Activated CD8-positive, alpha-beta memory T cell treated with anti-CD3 and anti-CD28 coated beads for 48 hours (primary cell): Measurements from ENCODE around the gene NBPF12.
"Not testable (repeated sequence)": the region's sequence is repeated elsewhere in the genome, so short reads cannot be mapped to it uniquely, and the experiment has no call there.

Experiments
- DNase-seq, 3 experiments: peaks; one replicate each; pipeline ENCODE4 v3.0.0-alpha.2; 2020; ENCODE audit warnings: low read depth in 2 of 3, low spot score in 2 of 3

Gene NBPF12, protein sequence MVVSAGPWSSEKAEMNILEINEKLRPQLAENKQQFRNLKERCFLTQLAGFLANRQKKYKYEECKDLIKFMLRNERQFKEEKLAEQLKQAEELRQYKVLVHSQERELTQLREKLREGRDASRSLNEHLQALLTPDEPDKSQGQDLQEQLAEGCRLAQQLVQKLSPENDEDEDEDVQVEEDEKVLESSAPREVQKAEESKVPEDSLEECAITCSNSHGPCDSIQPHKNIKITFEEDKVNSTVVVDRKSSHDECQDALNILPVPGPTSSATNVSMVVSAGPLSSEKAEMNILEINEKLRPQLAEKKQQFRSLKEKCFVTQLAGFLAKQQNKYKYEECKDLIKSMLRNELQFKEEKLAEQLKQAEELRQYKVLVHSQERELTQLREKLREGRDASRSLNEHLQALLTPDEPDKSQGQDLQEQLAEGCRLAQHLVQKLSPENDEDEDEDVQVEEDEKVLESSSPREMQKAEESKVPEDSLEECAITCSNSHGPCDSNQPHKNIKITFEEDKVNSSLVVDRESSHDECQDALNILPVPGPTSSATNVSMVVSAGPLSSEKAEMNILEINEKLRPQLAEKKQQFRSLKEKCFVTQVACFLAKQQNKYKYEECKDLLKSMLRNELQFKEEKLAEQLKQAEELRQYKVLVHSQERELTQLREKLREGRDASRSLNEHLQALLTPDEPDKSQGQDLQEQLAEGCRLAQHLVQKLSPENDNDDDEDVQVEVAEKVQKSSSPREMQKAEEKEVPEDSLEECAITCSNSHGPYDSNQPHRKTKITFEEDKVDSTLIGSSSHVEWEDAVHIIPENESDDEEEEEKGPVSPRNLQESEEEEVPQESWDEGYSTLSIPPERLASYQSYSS (N-terminal part only)

DNA sequence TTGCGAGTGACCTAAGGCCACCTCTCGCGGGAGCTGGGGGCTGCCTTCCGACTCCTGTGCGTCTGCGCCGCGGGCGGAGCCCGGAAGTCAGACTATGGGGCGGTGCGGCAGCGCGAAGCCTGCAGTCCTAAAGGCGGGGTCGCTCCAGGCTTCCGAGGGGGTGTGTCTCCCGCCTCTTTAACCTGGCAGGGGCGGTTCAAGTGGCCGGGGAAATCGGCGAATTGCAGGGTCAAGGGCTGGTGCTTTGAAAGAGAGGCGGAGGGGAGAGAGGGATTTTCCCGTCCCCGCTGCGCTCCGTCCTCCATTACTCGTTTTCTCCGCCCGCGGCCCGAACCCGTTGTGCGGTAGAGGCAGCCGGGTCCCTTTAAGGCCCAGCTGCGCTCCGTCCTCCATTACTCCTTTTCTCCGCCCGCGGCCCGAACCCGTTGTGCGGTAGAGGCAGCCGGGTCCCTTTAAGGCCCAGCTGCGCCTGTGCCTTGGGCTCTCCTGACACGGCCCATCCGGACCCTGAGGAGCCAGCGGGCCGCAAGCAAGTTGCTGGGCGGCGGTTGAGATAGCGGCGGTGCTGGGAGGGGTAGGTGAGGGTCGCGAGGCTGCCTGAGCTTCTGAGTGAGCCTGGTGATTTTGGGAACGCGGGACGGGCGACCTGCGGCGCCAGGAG lies at the start of gene NBPF12:
NBPF12 (plus strand) TSS at position 83 of the 661 bp plus-strand sequence. CDS start 21,820 bp downstream, outside the sequence.
- peak; percentile 48 to 69 (median 52) for DNase-seq

DNA sequence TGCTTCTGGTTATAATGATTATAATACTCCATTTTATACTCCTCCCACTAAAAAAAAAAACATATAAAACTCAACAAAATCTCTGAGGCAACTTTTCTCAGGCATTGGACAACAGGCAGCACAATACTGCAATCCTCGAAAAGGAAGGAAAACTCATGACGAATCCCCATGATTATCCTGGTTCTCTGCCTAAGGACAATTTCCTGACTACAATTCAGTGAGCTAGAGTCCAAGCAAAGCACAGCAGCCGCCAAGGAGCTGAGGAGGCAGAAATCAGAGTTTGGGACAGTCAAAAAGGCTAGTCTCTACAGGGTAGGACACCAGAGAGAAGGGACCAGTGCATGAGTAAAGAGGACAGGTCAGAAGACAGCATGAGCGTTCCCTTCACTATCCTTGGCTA lies 46.8 kb upstream of the NBPF12 start:
- DNase-seq, result not testable (repeated sequence)

DNA sequence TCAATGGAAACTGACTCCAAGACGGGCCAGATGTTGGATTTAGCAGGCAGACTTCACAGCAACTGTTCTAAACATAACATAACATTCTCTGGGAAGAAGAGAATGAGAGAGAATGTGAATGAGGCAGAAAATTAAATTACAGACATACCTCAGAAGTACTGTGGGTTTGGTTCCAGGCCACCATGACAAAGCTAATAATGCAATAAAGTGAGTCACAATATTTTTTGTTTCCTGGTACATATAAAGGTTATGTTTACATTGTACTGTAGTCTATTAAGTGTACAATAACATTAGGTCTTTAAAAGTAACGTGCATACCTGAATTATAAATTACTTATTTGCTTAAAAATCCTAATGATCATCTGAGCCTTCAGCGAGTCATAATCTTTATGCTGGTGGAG lies 45.8 kb upstream of the NBPF12 start:
- not testable (repeated sequence) for DNase-seq

DNA sequence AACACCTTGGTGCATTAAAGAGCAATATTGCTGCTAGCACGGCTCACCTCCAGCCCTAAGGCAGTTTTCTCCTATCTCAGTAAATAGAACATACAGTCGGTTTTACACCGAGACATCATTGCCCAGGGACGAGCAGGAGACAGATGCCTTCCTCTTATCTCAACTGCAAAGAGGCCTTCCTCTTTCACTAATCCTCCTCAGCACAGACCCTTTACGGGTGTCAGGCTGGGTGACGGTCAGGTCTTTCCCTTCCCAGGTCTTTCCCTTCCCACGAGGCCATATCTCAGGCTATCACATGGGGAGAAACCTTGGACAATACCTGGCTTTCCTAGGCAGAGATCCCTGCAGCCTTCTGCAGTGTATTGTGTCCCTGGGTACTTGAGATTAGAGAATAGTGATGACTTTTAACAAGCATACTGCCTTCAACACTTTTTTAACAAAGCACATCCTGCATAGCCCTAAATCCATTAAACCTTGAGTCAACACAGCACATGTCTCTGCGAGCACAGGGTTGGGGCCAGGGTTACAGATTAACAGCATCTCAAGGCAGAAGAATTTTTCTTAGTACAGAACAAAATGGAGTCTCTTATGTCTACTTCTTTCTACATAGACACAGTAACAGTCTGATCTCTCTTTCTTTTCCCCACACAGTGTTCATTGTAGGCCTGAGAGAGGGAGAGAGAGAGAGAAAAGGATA lies 30.4 kb upstream of the NBPF12 start:
- not testable (repeated sequence) for DNase-seq

DNA sequence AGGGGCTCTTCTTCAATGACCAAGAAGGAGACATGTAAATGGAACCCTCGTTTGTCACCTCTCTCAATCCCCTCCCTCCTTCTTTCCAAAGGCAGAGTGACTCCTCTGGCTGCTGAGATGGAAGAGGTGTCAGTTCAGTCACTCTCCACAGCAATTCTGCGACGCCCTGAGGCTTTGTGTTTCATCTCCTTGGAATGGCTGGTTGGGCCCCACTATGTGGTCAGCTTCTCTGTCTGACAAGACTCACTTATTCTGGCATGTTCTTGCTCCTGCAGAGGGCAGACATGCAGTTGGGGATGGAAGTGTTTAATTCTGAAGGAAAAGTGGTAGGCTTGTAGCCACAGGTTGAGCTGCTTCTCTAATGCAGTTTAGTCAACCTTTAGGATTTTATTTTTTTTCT lies 25.1 kb upstream of the NBPF12 start:
- not testable (repeated sequence) for DNase-seq

DNA sequence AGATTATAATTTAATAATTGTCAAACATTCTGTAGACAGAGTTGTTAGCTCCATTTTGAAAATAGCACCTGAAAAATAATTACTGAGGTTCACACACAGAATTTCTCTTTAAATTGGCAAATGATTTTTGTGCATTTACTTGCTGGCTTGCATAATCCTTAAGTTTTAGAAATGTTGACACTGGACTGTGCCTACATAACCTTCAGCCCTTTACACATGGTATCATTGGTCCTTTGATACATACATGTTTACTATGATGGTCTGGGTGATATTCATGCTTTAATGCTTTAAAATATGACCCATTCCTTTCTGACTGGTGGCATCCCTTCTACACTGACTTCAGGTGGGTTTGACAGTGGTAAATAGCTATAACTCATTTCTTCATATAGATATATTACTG lies 17.3 kb upstream of the NBPF12 start:
- not testable (repeated sequence) for DNase-seq

DNA sequence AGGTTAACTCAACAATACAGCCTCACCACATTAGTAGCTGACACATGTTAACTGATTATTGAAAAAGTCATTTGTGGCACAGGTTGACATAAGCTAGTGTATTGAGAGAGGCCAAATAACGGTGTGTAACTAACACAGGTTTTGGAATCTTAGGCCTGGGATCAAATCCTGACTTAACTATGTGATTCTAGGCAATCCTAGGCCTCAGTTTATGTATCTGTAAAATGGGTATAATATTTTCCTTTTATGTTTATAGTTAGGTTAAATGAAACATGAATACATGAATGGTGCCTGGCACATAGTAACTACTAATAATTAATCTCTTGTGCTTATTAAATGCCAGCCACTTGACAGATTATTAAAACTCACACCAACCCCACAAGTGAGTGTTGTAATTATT lies 15.5 kb upstream of the NBPF12 start:
- DNase-seq, result not testable (repeated sequence)

DNA sequence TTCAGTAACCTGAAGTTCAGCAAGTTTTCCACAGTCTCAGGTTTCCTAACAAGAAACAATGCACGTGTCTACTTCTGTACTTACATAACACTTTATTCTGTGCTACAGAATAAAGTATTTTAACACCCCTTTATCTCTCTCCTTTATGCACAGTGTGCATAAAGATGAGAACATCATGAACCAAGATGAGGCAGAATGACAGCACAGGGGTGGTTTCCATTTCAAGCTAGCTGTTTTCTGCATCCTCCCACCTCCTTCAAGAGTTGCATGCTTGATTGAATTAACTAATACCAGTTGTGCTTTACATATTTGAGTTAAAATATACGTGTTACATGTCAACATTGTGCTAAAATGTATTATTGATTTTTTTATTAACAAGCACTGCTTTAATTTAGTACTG lies 14.0 kb upstream of the NBPF12 start:
- not testable (repeated sequence) for DNase-seq

DNA sequence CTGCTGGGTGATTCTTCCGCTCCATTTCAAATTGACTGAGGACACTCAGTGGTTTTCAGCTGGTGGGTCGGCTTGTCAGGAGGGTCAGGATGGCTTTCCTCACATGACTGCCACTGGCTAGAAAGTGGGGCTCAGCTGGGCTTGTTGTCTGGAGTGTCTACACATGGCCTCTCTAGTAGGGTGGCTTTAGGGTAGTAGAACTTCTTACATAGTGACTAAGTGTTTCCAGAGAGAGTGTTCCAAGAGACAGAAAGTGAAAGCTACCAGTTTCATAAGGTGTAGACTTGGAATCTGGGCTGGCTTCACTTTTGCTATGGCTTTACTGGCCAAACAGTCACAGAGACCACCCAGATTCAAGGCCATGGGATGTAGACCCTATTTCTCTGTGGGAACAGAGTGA lies 11.7 kb upstream of the NBPF12 start:
- DNase-seq, result not testable (repeated sequence)

DNA sequence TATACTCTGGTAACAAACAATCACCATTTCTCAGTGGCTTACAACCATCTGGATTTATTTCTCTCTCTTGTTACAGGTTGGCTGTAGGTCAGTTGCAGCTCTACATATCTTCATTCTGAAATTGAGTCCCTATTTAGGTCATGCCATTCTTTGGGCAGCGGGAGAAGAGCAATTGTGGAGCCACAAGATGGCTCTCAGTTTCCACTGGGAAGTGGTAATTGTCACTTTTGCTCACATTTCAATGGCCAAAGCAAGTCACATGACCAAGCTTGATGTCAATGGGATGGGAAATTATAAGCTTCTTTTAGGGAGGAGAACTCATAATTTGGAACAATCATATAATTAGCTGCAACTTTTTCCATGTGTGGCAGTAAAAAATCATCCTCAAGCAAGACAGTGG lies 7.9 kb upstream of the NBPF12 start:
- not testable (repeated sequence) for DNase-seq

DNA sequence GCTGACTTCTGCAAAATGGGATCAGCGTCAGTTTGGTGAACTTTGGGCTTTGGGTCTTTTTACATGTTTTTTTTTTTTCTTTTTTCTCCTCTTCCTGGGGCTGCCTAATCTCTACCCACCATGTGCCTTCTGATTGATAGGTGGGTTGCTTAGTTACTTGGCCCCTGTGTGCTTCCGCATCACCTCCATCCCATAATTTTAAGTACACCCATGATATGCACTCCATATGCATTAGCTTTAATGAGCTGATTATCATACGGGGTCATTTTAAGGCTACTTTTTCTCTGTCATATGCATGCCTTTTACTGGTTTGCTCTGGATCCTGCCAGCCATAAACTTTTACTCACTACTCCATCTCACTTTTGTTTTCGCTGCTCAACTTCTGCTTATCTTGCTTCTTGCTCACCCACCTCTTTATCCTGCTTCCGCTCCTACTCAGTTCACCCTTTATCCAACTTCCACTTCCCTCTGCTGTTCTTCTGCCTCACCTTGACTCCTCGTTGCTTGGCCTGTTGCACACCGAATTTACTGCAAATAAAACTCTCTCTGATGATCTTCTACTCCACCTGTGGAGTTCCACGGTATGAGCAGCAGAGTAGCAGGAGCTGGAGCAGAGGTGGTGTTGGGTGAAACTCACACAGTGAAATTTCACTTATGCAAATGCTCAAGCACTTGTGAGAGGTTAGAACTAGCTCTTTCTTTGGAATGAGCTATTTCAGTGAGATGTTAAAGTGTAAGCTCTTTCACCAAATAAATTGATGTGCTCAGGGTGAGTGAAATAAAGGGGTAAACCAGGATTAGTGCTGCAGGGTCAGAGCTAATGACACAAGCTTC lies 3.5 kb upstream of the NBPF12 start:
- not testable (repeated sequence) for DNase-seq

DNA sequence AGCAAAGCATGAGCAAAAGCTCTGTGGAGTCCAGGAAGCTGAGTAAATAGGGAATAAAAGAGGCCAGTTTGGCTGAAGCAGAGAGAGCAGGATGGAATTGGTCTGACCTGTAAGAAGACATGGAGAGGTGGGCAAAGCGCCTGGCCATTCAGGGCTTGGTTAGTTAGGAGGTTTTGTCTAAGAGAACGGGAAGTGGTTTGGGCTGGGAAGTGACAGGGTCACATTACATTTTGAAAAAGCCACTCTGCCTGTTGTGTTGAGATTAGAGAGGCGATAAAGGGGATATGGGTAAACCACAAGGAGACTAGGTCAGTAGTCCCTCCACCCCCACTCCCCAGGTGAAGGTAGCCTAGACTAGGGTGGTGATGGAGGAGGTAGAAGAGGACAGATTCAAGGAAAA lies 662 bp upstream of the NBPF12 start:
- not testable (repeated sequence) for DNase-seq

DNA sequence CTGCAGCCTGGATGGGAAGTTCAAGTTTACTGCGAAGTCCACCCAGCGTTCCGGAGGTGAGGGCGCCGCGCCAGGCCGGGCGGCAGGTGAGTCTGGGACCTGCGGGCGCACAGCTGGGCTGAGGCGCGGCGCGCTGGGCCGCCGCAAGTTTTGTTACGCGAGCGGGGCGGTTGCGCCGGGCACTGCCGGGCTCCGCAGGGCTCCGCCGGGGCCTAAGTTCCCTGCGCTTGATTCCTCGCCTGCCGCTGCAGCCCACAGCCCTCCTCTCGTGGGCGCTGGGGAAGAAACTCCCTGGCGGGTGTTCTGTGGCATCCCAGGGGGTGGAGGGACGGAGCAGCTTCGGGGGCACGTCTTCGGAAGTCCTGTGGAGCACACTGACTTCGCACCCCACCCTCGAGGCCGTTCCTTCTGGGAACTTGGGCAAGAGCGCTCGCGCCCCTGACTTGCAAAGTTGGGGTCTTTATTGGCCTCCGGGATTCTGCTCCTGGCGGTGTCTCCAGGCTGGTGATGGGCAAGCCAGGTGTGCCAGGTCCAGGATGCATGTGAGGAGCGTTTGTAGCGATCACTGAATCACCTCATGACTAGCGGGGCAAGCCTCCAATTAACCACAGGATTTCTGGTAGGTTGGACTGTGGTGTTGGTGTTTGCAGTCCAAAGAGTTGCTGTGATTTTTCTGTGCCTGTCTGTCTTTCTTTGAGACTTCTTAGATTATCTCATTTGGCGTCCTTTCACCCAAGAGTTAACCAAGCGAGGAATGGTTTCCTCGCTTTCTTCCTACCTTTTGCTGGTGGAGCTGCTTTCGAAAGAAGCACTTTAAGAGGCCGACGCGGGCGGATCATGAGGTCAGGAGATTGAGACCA lies 1.0 kb downstream of the NBPF12 start:
- peak in 1 of 3 experiments; percentile 13 for DNase-seq

DNA sequence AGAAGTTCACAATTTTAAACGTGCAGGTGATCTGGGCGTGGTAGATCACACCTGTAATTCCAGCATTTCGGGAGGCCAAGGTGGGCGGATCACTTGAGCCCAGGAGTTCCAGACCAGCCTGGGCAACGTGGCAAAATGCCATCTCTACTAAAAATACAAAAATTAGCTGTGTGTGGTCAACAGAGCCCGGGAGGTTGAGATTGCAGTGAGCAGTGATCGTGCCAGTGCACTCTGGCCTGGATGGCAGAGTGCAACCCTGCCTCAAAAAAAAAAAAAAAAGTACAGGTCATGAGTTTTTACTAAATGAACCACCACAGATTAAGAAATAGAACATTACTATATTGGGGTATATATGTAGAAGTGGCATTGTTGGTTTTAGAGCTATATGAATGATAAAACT lies 2.2 kb downstream of the NBPF12 start:
- DNase-seq, result not testable (repeated sequence)

DNA sequence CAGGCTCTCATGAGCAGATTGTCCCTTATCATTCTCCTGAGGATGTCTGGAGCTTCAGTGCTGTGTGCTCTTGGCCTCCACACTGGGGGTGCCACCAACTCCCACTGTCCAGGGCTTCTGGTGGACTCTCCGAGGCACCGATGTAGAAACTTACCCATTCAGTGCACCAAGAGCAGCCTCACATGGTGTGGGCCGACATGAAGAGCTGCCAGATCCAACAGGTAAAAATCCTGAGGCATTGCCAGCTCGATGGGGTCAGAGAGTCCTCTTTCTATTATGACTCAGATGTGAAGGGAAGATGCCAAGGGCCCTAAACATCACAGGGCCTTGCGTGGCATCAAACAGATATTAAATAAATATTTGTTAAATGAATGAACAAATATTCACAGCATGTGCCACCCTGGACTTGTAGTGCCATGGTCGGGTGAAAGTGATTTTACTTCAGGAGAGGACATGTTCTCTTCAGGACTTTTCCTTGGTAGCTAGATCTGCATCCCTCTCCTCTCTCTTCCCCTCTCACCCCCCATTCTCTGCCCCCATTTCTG lies 5.3 kb downstream of the NBPF12 start:
- not testable (repeated sequence) for DNase-seq

DNA sequence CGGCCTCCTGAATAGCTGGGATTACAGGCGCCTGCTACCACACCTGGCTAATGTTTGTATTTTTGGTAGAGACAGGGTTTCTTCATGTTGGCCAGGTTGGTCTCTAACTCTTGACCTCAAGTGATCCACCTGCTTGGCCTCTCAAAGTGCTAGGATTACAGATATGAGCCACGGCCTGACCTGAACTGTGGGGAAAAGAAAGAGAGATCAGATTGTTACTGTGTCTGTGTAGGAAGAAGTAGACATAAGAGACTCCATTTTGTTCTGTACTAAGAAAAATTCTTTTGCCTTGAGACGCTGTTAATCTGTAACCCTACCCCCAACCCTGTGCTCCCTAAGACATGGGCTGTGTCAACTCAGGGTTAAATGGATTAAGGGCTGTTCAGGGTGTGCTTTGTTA lies 10.0 kb downstream of the NBPF12 start:
- DNase-seq, result not testable (repeated sequence)

DNA sequence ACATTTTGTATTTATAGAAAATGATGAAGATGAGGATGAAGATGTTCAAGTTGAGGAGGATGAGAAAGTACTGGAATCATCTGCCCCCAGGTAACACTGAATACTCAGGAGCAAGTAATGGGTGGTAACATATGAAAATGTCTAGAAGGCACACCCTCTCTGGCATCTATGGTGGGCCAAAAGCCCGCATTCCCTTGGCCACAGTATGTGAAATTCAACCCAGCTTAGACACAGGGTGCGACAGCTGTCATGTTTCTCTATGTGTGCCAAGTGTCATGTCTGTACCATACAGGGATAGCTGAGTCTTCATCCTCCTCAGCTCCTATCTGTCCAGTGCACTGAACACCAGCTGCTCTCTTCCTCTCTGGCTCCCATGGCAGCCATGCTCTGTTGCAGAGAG lies 26.2 kb downstream of the NBPF12 start:
- not testable (repeated sequence) for DNase-seq

DNA sequence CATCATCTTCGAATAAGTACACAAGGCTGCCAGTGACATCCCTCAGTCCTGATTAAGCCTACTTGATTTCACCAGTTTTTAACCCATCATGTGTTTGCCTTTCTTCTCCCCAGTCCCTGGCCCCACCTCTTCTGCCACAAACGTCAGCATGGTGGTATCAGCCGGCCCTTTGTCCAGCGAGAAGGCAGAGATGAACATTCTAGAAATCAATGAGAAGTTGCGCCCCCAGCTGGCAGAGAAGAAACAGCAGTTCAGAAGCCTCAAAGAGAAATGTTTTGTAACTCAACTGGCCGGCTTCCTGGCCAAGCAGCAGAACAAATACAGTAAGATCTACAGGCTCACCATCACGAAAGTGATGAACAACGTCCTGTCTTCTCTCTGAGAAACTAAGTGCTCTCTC lies 28.2 kb downstream of the NBPF12 start:
- DNase-seq, result not testable (repeated sequence)

DNA sequence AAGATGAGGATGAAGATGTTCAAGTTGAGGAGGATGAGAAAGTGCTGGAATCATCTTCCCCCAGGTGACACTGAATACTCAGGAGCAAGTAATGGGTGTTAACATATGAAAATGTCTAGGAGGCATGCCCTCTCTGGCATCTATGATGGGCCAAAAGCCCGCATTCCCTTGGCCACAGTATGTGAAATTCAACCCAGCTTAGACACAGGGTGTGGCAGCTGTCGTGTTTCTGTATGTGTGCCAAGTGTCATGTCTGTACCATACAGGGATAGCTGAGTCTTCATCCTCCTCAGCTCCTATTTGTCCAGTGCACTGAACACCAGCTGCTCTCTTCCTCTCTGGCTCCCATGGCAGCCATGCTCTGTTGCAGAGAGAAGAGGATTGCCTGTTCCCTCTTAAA lies 32.5 kb downstream of the NBPF12 start:
- not testable (repeated sequence) for DNase-seq
